Retinal pigment epithelial cell (primary cell): ENCODE measurements around the gene ASZ1.

ENCODE experiments used
- DNase-seq: peaks from one replicate; pipeline ENCODE4 v3.0.0-alpha.2; 2010; ENCODE audit warnings: low read depth
- H3K4me3 ChIP-seq: 2 replicates; pipeline ENCODE4 v1.5.1; 2011; ENCODE audit warnings: mild to moderate bottlenecking, low read length, control low read depth, moderate library complexity
- TF ChIP-seq, protein P1 (sequence below): conservative IDR thresholded peaks from 2 replicates; pipeline ENCODE4 v1.5.1; 2011; ENCODE audit warnings: low read depth, low read length, control low read depth, inconsistent platforms

The ASZ1 gene

DNA sequence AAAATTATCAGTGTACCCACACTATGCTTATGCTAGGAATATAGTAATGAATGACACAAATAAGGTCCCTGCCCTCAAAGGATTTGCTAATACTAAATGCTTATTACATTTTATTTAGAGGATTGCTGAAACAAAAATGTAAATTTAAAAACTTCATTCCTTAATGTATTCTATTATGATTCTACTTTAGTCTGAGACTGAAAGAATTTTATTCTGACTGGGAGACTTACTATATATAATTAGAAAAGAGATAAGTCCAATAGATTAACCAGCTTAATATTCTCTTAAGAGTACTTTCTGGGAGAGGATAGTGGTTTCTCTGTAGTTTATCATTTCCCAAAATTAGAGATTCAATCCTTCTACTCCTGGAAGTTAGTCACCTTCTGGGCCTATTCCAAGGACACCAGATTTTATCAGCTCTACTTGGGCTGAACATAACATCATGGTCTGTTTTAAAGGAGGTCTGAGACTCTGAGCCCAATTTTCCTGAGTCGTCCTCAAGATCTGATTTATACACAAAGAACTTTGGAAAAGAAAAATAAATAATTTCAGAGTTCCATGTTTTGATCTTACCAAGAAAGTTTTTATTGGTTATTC lies 41.1 kb downstream of the ASZ1 start:
- TF ChIP-seq, protein P1, sequence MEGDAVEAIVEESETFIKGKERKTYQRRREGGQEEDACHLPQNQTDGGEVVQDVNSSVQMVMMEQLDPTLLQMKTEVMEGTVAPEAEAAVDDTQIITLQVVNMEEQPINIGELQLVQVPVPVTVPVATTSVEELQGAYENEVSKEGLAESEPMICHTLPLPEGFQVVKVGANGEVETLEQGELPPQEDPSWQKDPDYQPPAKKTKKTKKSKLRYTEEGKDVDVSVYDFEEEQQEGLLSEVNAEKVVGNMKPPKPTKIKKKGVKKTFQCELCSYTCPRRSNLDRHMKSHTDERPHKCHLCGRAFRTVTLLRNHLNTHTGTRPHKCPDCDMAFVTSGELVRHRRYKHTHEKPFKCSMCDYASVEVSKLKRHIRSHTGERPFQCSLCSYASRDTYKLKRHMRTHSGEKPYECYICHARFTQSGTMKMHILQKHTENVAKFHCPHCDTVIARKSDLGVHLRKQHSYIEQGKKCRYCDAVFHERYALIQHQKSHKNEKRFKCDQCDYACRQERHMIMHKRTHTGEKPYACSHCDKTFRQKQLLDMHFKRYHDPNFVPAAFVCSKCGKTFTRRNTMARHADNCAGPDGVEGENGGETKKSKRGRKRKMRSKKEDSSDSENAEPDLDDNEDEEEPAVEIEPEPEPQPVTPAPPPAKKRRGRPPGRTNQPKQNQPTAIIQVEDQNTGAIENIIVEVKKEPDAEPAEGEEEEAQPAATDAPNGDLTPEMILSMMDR: no peak
- no peak for DNase-seq
- no peak overlapping the region for H3K4me3 ChIP-seq

DNA sequence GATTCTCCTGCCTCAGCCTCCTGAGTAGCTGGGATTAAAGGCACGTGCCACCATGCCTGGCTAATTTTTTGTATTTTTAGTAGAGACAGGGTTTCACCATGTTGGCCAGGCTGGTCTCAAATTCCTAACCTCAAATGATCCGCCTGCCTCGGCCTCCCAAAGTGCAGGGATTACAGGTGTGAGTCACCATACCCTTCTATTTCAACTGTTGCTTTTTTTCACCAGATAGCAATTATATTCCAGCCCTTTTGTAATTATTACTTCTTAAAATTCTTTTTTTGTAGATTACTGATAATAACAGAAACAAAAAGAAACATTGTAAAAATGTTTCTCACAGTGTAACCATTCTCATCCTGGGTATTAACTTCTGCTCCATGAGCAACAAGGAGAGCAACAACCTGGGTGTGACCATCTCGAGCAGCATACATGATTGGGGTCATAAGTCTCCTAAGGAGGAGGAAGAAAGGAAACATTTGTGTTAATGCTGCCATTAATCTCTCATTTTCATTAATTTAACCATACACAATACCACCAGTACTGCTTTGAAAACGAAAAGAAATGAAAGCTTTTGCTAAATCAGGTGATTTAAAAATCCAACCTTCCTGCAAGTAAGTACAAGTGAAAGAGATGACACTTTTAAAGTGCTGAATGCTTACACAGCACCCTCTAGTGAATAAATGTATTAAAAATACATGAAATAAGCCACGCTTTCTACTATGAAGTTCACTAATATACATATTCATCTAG lies 41.8 kb downstream of the ASZ1 start:
- TF ChIP-seq, protein P1: peak; percentile 46
- no peak for DNase-seq
- H3K4me3 ChIP-seq: no peak overlapping the region

- H3K4me3 ChIP-seq: no peak overlapping the region
- TF ChIP-seq, protein P1: no peak
- no peak for DNase-seq
Measured at GRCh38 chr7:117384688-117385362, 42.5 kb downstream of the ASZ1 start.

DNA sequence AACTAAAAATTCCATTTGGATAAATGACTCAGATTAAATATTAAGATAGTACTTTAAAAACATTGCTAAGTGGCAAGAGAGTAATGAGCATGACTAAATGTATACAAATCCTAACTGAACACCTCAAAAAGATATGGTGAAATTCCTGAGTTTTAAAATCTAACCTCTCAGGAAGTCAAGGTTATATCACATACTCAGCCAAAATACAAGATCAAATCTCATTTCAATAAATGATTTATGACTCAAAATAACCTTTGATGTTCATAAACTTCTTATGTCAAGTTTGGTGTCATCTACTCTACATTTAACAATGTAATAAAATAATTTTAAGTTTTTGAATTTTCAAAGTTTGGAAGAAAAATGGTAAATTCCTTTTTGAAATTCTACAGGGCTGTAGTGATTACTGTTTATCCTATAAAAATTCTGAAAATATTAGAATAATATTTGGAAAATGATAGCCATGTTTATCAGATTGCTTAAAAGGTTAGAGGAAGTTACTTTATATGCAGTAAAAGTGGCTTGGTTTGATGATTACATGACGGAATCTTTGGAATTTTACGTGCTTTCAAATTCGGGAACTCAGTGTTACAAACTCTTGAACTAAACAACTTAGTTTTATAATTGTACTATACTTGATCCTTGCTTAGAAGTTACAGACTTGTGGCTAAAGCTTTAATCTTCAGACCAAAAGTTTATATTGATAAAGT lies 43.7 kb downstream of the ASZ1 start:
- DNase-seq: no peak
- TF ChIP-seq, protein P1: no peak
- H3K4me3 ChIP-seq: no peak overlapping the region

- no peak overlapping the region for H3K4me3 ChIP-seq
- no peak for DNase-seq
- TF ChIP-seq, protein P1: no peak
Measured at GRCh38 chr7:117383046-117383445, 44.2 kb downstream of the ASZ1 start.

DNA sequence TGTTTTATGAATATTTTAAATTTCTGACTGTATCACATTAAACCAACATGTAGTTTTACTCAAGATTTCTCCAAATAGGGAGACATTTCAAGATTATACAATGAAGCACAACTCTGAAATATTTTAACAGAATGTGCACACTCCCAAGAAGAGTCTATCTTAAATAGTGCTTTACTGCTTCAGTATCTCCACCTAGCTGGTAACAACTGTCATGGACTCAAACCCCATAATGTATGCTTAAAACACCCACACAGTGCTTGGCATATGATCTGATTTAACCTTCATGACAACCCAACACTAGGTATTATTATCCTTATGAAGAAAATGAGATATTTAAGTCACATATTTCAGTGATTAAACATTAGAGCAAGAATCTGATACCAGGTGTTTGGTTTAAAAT lies 45.9 kb downstream of the ASZ1 start:
- DNase-seq: no peak
- TF ChIP-seq, protein P1: no peak
- no peak overlapping the region for H3K4me3 ChIP-seq
